ENCODE results near the gene KEL.
A peak's percentile ranks its signal among the peaks of the same experiment; 100 is the strongest.
"Not testable (repeated sequence)": the region's sequence is repeated elsewhere in the genome, so short reads cannot be mapped to it uniquely, and the experiment has no call there.

KEL gene

GRCh38 chr7:142961973-142962926, at the start of gene KEL:
Gene KEL, minus strand, starts transcription at chr7:142962363. Its CDS starts 157 bp downstream, at chr7:142962206.
- no peak for DNase-seq

GRCh38 chr7:143008007-143008901, 46.1 kb upstream of the KEL start:
- peak; percentile 80 for DNase-seq

- no peak for DNase-seq
These were observed 43.6 kb upstream of the KEL start for GRCh38 chr7:143005632-143006260.

- DNase-seq = peak; percentile 56
These were observed 41.4 kb upstream of the KEL start for GRCh38 chr7:143003393-143004051.

- DNase-seq = no peak
These were observed 40.7 kb upstream of the KEL start for GRCh38 chr7:143002898-143003297.

- DNase-seq = no peak
These were observed 39.9 kb upstream of the KEL start for GRCh38 chr7:143002106-143002505.

GRCh38 chr7:143000648-143001047, 38.5 kb upstream of the KEL start:
- DNase-seq = no peak

- no peak for DNase-seq
These were observed 37.6 kb upstream of the KEL start for GRCh38 chr7:142999793-143000192.

GRCh38 chr7:142998966-142999365, 36.8 kb upstream of the KEL start:
- no peak for DNase-seq

- no peak for DNase-seq
These were observed 35.4 kb upstream of the KEL start for GRCh38 chr7:142997456-142997989.

GRCh38 chr7:142992427-142992826, 30.3 kb upstream of the KEL start:
- DNase-seq = no peak

- no peak for DNase-seq
These were observed 22.1 kb upstream of the KEL start for GRCh38 chr7:142984297-142984696.

GRCh38 chr7:142983825-142984224, 21.7 kb upstream of the KEL start:
- no peak for DNase-seq

GRCh38 chr7:142978402-142978801, 16.2 kb upstream of the KEL start:
- DNase-seq = not testable (repeated sequence)

GRCh38 chr7:142974626-142975025, 12.5 kb upstream of the KEL start:
- no peak for DNase-seq

- DNase-seq = no peak
These were observed 7.0 kb upstream of the KEL start for GRCh38 chr7:142969183-142969582.

- no peak for DNase-seq
These were observed 6.1 kb upstream of the KEL start for GRCh38 chr7:142968229-142968628.

- DNase-seq = peak; percentile 14
These were observed 2.5 kb upstream of the KEL start for GRCh38 chr7:142964502-142965246.

GRCh38 chr7:142963993-142964392, 1.8 kb upstream of the KEL start:
- no peak for DNase-seq

GRCh38 chr7:142962991-142963390, 828 bp upstream of the KEL start:
- DNase-seq = no peak

GRCh38 chr7:142961595-142961972, 579 bp downstream of the KEL start:
- no peak for DNase-seq
